Measurements from ENCODE around the gene FANCC.

DNA sequence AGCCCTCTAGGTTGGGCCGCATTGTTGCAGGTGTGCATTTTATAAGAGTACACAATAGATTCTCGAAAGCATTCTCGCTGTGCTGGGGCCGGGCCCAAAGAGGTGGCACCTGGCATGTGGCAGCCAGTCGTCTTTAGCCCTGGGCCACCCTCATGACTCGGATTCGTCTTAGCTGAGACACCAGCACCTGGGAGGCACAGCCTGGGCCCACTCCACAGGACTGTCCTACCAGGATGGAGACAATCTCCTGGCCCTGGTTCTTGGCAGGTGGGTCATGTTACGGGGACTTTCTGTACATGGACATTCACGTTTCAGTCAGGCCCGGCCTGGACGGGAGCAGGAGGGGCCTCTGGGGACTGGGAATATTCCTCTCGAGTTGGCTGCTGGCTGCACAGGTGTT lies 212.5 kb downstream of the FANCC start:
- TF ChIP-seq ZNF274 (IDR thresholded peaks at IDR 0.05; ENCODE audit: low read depth, low read length) (no peak), YY1 (IDR thresholded peaks at IDR 0.05; ENCODE audit: insufficient read depth, insufficient read length) (no peak), SUZ12 (IDR thresholded peaks at IDR 0.05; ENCODE audit: extremely low read depth, insufficient read depth, insufficient read length) (no peak)
